Choroid plexus epithelial cell (primary cell): ENCODE measurements around the gene GCH1.

Experiments used
- DNase-seq: peaks from one replicate; pipeline ENCODE4 v3.0.0-alpha.2; 2010; ENCODE audit warnings: low read depth
- H3K4me3 ChIP-seq: 2 replicates; pipeline ENCODE4 v1.5.1; 2011; ENCODE audit warnings: low read depth, mild to moderate bottlenecking, control low read depth, low read length, moderate library complexity
- CTCF ChIP-seq: conservative IDR thresholded peaks from 2 replicates; pipeline ENCODE4 v1.5.1; 2011; ENCODE audit warnings: low read depth, mild to moderate bottlenecking, control low read depth, inconsistent platforms, low read length, moderate library complexity

The GCH1 gene

GRCh38 chr14:54895683-54896082, 6.9 kb downstream of the GCH1 start:
- no peak for TF ChIP-seq CTCF
- no peak for DNase-seq
- H3K4me3 ChIP-seq: no peak overlapping the region

- H3K4me3 ChIP-seq: no peak overlapping the region
- peak; percentile 62 for DNase-seq
- no peak for TF ChIP-seq CTCF
These were observed 7.6 kb downstream of the GCH1 start for GRCh38 chr14:54894995-54895394.

- peak; percentile 82 for DNase-seq
- no peak overlapping the region for H3K4me3 ChIP-seq
- peak; percentile 77 for TF ChIP-seq CTCF
These were observed 9.4 kb downstream of the GCH1 start for GRCh38 chr14:54893151-54893760.

- no peak overlapping the region for H3K4me3 ChIP-seq
- DNase-seq: no peak
- TF ChIP-seq CTCF: no peak
These were observed 11.0 kb downstream of the GCH1 start for GRCh38 chr14:54891471-54892245.

GRCh38 chr14:54890788-54891187, 11.8 kb downstream of the GCH1 start:
- H3K4me3 ChIP-seq: no peak overlapping the region
- TF ChIP-seq CTCF: no peak
- no peak for DNase-seq

- DNase-seq: peak; percentile 34
- no peak overlapping the region for H3K4me3 ChIP-seq
- no peak for TF ChIP-seq CTCF
These were observed 12.7 kb downstream of the GCH1 start for GRCh38 chr14:54889919-54890318.

- TF ChIP-seq CTCF: no peak
- peak; percentile 38 for DNase-seq
- H3K4me3 ChIP-seq: no peak overlapping the region
These were observed 20.1 kb downstream of the GCH1 start for GRCh38 chr14:54882521-54882920.
